Mucosa of stomach (tissue), 1 donor: ENCODE results near the gene WDR70.

Source experiments
- H3K27me3 ChIP-seq: one replicate; pipeline ENCODE4 v1.7.0; 2013; ENCODE audit warnings: mild to moderate bottlenecking, low read length; ENCODE audit not compliant: control insufficient read depth, insufficient read depth
- H3K36me3 ChIP-seq: one replicate; pipeline ENCODE4 v1.7.0; 2013; ENCODE audit warnings: low read length; ENCODE audit not compliant: control insufficient read depth, insufficient read depth
- H3K4me1 ChIP-seq: one replicate; pipeline ENCODE4 v1.7.0; 2013; ENCODE audit warnings: mild to moderate bottlenecking, low read length; ENCODE audit not compliant: control insufficient read depth, insufficient read depth
- H3K4me3 ChIP-seq: one replicate; pipeline ENCODE4 v1.7.0; 2013; ENCODE audit warnings: low read length
- H3K9ac ChIP-seq: one replicate; pipeline ENCODE4 v1.7.0; 2013; ENCODE audit warnings: mild to moderate bottlenecking, low read length, moderate library complexity
- H3K9me3 ChIP-seq: one replicate; pipeline ENCODE4 v1.7.0; 2013; ENCODE audit warnings: mild to moderate bottlenecking, low read length, moderate library complexity; ENCODE audit not compliant: control insufficient read depth
- donor health status: Pancreatic carcinoma.

WDR70 gene

GRCh38 chr5:37723162-37723961 is 344.2 kb downstream of the WDR70 start:
- Histone ChIP-seq H3K9ac (no peak overlapping the region), H3K4me3 (no peak overlapping the region), H3K36me3 (peaks cover 5% of the 10 kb centered on the region), H3K9me3 (no peaks in the 10 kb centered on the region), H3K4me1 (peaks cover under 1% of the 10 kb centered on the region), H3K27me3 (no peaks in the 10 kb centered on the region)

GRCh38 chr5:37724395-37725125 is 345.4 kb downstream of the WDR70 start:
- Histone ChIP-seq H3K9ac (no peak overlapping the region), H3K36me3 (peaks cover 5% of the 10 kb centered on the region), H3K4me3 (no peak overlapping the region), H3K27me3 (no peaks in the 10 kb centered on the region), H3K4me1 (no peaks in the 10 kb centered on the region), H3K9me3 (no peaks in the 10 kb centered on the region)

- Histone ChIP-seq H3K9me3 (no peaks in the 10 kb centered on the region), H3K36me3 (peaks cover 5% of the 10 kb centered on the region), H3K4me3 (no peak overlapping the region), H3K4me1 (no peaks in the 10 kb centered on the region), H3K27me3 (no peaks in the 10 kb centered on the region), H3K9ac (no peak overlapping the region)
These were observed 346.1 kb downstream of the WDR70 start for GRCh38 chr5:37725185-37725584.

GRCh38 chr5:37727238-37727637 is 348.1 kb downstream of the WDR70 start:
- H3K9me3 ChIP-seq, result no peaks in the 10 kb centered on the region
- H3K4me3 ChIP-seq, result no peak overlapping the region
- no peak overlapping the region for H3K9ac ChIP-seq
- no peaks in the 10 kb centered on the region for H3K27me3 ChIP-seq
- no peaks in the 10 kb centered on the region for H3K4me1 ChIP-seq
- H3K36me3 ChIP-seq, result peaks cover 5% of the 10 kb centered on the region

DNA sequence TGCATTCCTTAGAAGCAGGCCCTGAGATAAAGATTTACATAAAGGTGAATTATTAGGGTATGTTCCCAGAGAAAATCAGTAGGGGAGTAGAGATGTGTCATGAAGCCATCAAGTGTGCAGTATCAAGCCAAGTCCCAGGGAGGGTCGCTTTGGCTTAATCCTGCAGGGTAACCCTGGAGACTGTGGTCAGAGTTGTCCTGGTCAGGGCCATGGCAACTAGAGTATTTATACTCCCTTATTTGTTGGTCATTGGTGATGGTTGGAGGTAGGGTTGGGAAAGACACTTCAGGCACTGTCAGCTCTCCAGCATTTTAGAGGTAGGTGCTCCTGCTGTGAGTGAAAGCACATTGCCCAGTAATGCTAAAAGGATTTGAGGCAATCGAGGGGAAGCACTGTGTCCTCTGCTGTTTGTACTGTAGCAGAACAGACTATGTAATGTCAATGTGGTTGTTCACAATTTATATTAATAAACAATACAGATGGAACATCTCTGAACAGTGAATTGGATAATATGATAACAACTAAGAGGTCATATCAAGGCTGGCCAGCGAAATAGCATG is 351.9 kb downstream of the WDR70 start:
- Histone ChIP-seq H3K4me3 (no peak overlapping the region), H3K4me1 (no peaks in the 10 kb centered on the region), H3K36me3 (peaks cover 5% of the 10 kb centered on the region), H3K9me3 (no peaks in the 10 kb centered on the region), H3K27me3 (no peaks in the 10 kb centered on the region), H3K9ac (no peak overlapping the region)

GRCh38 chr5:37734114-37734513 is 355.0 kb downstream of the WDR70 start:
- Histone ChIP-seq H3K4me3 (no peak overlapping the region), H3K9ac (no peak overlapping the region), H3K9me3 (no peaks in the 10 kb centered on the region), H3K36me3 (no peaks in the 10 kb centered on the region), H3K4me1 (peaks cover 12% of the 10 kb centered on the region), H3K27me3 (no peaks in the 10 kb centered on the region)

DNA sequence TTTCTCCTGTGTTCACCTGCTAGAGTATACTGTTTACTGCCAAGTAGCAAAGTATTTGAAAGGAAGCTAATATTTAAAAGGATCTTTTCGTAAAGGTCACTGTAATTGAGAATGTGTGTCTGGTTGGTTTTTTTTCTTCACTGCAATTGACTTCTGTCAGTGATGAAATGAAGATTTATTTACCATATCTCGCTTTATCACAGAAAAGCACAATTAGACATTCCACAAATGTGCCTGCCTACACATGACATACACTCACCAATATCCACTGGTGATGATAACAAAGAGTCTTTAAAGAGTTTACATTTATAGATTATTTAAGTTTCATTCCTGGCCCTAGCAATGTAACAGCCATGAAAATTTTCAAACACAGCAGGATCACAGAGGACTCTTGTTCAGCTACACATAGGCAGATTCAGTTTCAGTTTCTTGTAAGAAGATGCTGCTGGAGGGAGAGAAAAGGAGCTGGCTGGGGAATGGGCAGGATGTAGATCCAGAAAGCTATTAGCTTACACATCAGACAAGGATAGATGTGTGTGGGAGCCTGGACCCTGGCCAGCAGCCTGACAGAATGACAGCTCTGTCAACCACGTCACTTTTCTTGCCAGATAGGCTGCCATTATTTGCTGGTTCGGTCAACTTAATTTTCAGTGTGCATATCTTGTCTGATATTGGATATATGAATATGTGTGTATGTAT is 356.7 kb downstream of the WDR70 start:
- no peaks in the 10 kb centered on the region for H3K36me3 ChIP-seq
- peaks cover 13% of the 10 kb centered on the region for H3K4me1 ChIP-seq
- H3K9ac ChIP-seq, result no peak overlapping the region
- H3K4me3 ChIP-seq, result no peak overlapping the region
- H3K9me3 ChIP-seq, result no peaks in the 10 kb centered on the region
- no peaks in the 10 kb centered on the region for H3K27me3 ChIP-seq

DNA sequence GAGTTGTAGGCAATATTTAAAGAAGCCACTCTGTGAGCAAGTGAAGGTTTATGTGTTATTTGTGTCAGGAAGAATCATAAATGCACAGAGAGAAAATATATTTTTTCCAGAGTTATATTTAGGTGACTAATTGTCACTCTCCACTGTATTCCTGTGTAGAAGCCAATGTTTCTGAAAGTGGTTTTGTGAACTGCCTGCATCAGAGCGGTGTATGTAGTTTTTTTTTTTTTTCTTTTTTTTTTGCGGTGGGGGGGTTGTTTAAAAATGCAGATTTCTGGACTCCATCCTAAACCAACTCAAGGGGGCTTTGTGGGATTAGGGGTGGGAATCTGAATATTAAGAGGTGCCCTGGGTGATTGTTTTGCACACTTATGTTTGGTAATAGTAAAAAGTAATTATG is 357.3 kb downstream of the WDR70 start:
- Histone ChIP-seq H3K4me1 (peaks cover 13% of the 10 kb centered on the region), H3K36me3 (no peaks in the 10 kb centered on the region), H3K27me3 (no peaks in the 10 kb centered on the region), H3K9ac (no peak overlapping the region), H3K9me3 (no peaks in the 10 kb centered on the region), H3K4me3 (no peak overlapping the region)

- H3K9ac ChIP-seq, result no peak overlapping the region
- no peaks in the 10 kb centered on the region for H3K9me3 ChIP-seq
- peaks cover 13% of the 10 kb centered on the region for H3K4me1 ChIP-seq
- H3K4me3 ChIP-seq, result no peak overlapping the region
- no peaks in the 10 kb centered on the region for H3K36me3 ChIP-seq
- H3K27me3 ChIP-seq, result no peaks in the 10 kb centered on the region
These were observed 358.4 kb downstream of the WDR70 start for GRCh38 chr5:37737326-37738056.

DNA sequence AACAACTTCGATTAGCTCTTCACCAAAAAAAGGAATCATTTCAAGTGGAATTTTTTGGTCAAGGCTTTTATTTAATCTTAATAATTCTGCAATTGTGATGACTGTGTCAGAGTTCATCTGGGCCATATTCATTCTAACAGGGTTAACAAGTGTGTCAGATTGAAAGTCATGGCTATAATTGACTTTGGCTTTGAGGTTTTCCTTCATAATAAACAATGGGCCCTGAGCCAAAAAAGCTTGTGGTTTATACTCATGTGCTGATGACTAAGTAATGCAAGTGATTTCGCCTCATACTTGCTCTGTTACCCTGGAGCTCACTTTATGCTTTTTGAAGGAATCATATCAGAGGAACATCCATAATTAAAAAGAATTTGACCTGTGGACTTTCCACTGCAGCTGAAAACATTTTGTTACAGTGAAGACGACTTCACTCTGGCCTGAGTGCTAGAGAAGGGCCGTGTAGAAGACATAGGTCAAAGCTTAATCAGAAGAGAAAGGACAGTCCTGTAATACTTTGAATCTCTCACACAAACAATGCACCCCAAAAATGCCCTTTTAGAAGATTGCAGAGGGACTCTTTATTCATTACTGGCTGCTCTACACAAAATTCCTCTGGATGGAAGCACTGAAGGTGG is 359.1 kb downstream of the WDR70 start:
- no peak overlapping the region for H3K4me3 ChIP-seq
- no peak overlapping the region for H3K9ac ChIP-seq

GRCh38 chr5:37738865-37739488 is 359.9 kb downstream of the WDR70 start:
- Histone ChIP-seq H3K4me3 (no peak overlapping the region), H3K9me3 (no peaks in the 10 kb centered on the region), H3K4me1 (peaks cover 13% of the 10 kb centered on the region), H3K27me3 (no peaks in the 10 kb centered on the region), H3K36me3 (no peaks in the 10 kb centered on the region), H3K9ac (no peak overlapping the region)

More for the DNA sequence above, 359.1 kb downstream of the WDR70 start:
- Histone ChIP-seq H3K4me1 (peaks cover 13% of the 10 kb centered on the region), H3K9me3 (no peaks in the 10 kb centered on the region), H3K36me3 (no peaks in the 10 kb centered on the region), H3K27me3 (no peaks in the 10 kb centered on the region)
